Measurements from ENCODE around the gene ZSWIM4. TPM values are rescaled to one million over a fixed set of nuclear protein-coding genes. Genes with fewer than 3 reads are reported as not detected.
A peak's percentile ranks its signal among the peaks of the same experiment; 100 is the strongest.
"Not testable (repeated sequence)": the region's sequence is repeated elsewhere in the genome, so short reads cannot be mapped to it uniquely, and the experiment has no call there.

Gene ZSWIM4
- total RNA-seq, 2 donors from 2014 or later = 5.4 to 10.6 TPM

DNA sequence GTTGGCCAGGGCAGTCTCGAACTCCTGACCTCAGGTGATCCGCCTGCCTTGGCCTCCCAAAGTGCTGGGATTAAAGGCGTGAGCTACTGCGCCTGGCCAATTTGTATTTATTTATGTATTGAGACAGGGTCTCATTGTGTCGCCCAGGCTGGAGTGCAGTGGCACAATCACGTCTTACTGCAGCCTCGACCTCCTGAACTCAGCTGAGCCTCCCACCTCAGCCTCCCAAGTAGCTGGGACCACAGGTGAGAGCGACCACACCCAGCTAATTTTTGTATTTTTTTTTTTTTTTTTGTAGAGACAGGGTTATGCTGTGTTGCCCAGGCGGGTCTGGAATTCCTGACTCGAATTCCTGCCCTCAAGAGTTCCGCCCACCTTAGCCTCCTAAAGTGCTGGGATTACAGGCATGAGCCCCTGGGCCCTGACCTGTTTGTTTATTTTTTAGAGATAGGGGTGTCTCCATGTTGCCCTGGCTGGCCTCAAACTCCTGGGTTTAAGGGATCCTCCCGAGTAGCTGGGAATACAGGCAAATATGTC is 57.0 kb downstream of the ZSWIM4 start:
- ATAC-seq (replicated peaks); H3K9me3 Mint-ChIP-seq; H3K27ac Mint-ChIP-seq; H3K27me3 Mint-ChIP-seq; H3K4me1 Mint-ChIP-seq; H3K4me3 Mint-ChIP-seq; H3K36me3 Mint-ChIP-seq (ENCODE audit: low read depth): not testable (repeated sequence)

- no peaks in the 10 kb centered on the region for H3K9me3 Mint-ChIP-seq
- no peak overlapping the region for H3K4me3 Mint-ChIP-seq
- H3K27ac Mint-ChIP-seq = no peak overlapping the region
- H3K36me3 Mint-ChIP-seq (ENCODE audit: low read depth) = no peaks in the 10 kb centered on the region
- no peak for ATAC-seq (replicated peaks)
- H3K27me3 Mint-ChIP-seq = no peaks in the 10 kb centered on the region
- peaks cover 8% of the 10 kb centered on the region for H3K4me1 Mint-ChIP-seq
These were observed 61.3 kb downstream of the ZSWIM4 start for GRCh38 chr19:13856497-13856896.

DNA sequence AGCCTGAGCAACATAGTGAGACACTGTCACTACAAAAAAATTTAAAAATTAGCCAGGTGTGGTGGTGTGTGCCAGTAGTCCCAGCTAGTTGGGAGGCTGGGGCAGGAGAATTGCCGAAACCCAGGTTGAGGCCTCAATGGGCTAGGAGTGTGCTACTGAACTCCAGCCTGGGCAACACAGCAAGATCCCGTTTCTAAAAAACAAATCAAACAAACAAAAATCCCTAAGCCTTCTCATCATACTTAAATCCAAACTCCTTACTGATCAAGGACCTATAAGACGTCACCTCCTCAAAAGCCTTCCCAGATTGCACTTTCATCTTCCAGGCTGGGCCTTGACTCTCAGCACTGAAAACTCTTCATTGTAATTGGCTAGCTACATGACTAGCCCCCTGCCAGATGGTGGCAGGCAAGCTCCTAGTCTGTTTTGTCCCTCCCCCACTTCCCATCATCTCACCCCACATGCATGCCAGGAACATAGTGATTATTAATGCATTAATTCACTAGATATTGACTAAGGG is 64.2 kb downstream of the ZSWIM4 start:
- Mint-ChIP-seq H3K4me1 (peaks cover 21% of the 10 kb centered on the region), H3K27ac (peak overlapping the region; percentile 73), H3K9me3 (no peaks in the 10 kb centered on the region), H3K27me3 (peaks cover 6% of the 10 kb centered on the region), H3K4me3 (peak overlapping the region; percentile 98), H3K36me3 (ENCODE audit: low read depth) (peaks cover 10% of the 10 kb centered on the region)
- no peak for ATAC-seq (replicated peaks)

DNA sequence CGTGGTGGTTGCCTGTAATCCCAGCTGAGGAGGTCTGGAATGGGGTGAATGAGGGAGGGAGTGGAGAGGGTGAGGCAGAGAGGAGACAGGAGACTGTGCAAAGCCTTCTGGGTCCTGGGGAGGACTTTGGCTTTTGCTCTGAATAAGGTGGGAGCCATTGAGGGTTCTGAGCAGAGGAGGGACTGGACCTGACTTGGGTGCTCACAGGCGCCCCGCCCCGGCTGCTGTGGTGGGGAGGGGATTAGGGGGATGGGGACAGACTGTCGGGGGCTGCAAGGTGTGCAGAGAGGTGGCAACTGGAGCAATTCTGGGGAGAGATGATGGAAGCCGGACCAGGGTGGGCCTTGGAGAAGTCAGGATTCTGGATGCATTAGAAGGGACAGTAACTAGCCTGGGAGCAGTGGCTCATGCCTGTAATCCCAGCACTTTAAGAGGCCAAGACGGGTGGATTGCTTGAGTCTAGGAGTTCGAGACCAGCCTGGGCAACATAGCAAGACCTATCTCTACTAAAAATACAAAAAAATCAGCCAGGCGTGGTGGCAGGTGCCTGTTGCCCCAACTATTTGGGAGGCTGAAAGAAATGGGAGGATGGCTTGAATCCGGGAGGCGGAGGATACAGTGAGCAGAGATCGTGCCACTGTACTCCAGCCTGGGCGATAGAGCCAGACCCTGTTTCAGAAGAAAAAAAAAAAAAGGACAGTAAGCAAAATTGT is 65.6 kb downstream of the ZSWIM4 start:
- Mint-ChIP-seq H3K4me1 (peaks cover 25% of the 10 kb centered on the region), H3K36me3 (ENCODE audit: low read depth) (peaks cover 13% of the 10 kb centered on the region), H3K9me3 (no peaks in the 10 kb centered on the region), H3K27me3 (peaks cover 9% of the 10 kb centered on the region), H3K4me3 (peak overlapping the region; percentile 98), H3K27ac (peak overlapping the region; percentile 99)
- no peak for ATAC-seq (replicated peaks)

GRCh38 chr19:13861392-13861713 is 66.1 kb downstream of the ZSWIM4 start:
- Mint-ChIP-seq H3K4me3 (peak overlapping the region; percentile 98), H3K27me3 (peaks cover 12% of the 10 kb centered on the region), H3K36me3 (ENCODE audit: low read depth) (peaks cover 16% of the 10 kb centered on the region), H3K4me1 (peaks cover 27% of the 10 kb centered on the region), H3K9me3 (no peaks in the 10 kb centered on the region), H3K27ac (peak overlapping the region; percentile 99)
- peak; percentile 18 for ATAC-seq (replicated peaks)

DNA sequence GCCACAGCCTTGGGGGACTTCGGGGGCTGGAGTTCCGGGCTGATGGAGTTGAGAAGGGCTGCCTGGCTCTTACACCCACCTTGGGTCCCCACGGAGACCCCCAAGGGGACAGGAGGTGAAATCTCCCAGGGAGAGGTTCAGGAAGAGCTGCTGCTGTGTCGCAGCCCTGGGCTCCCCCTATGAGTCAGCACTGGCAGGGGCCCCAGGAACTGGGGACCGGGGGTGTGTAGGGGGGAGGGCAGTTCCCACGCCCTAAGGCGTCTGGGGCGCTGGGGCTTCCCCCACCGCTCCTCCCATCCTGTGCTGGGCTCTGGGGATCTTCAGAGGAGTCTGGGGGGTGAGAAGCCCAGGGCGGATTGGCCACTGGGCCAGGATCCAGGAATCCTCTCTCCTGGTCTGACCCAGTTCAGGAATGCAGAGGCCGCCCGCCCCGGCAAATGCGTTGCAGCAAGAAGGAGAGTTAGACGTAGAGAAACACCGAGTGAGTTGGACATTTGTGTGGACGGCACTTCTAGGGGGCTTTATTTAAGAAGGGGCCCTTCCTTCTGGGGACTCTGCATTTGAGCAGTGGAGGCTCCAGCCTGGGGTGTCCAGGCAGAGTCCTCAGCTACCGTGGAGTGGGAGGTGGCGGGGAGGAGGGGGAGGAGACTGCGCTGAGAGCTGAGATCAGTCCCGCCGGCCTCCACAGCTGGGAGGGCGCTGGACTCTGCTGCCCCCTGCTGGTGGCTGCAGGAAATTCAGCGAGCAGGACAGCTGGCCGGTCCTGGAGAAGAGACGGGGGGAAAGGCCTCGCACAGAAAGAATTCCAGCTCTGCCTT is 66.7 kb downstream of the ZSWIM4 start:
- ATAC-seq (replicated peaks) = peak; percentile 94
- H3K4me3 Mint-ChIP-seq = peak overlapping the region; percentile 98
- peak overlapping the region; percentile 99 for H3K27ac Mint-ChIP-seq
- H3K9me3 Mint-ChIP-seq = no peaks in the 10 kb centered on the region
- peaks cover 21% of the 10 kb centered on the region for H3K36me3 Mint-ChIP-seq (ENCODE audit: low read depth)
- peaks cover 17% of the 10 kb centered on the region for H3K27me3 Mint-ChIP-seq
- peaks cover 32% of the 10 kb centered on the region for H3K4me1 Mint-ChIP-seq

DNA sequence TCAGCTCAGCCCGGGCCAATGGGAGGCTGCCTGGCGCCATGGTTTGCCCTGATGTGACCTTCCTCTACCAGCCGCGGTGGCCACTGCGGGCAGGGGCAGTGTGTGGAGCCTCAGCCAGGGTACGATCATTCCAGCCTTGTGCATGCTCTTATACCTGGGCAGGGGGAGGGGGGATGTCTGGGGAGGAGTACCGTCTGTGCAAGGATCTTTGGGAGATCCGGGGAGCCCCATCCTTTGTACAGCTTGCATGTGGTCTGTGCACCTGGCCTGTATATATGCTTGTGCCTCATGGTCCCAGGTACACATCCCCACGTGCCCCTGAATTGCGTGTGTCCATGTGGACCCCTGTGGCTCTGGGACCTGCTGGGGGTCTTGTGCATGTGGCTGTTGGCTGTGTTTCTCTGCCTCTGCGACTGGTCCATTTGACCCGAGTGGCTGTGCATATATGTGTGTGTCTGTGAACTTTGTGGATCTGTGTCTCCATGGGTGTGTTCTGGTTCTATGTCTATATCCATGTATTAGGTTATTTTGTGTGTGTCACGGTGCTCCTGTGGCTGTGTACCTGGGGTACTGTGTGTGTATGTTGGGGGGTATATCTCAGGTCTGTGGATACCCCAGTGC is 68.9 kb downstream of the ZSWIM4 start:
- no peak overlapping the region for H3K27ac Mint-ChIP-seq
- H3K36me3 Mint-ChIP-seq (ENCODE audit: low read depth) = peaks cover 21% of the 10 kb centered on the region
- peaks cover 32% of the 10 kb centered on the region for H3K4me1 Mint-ChIP-seq
- H3K4me3 Mint-ChIP-seq = peak overlapping the region; percentile 98
- H3K9me3 Mint-ChIP-seq = no peaks in the 10 kb centered on the region
- no peak for ATAC-seq (replicated peaks)
- peaks cover 22% of the 10 kb centered on the region for H3K27me3 Mint-ChIP-seq

DNA sequence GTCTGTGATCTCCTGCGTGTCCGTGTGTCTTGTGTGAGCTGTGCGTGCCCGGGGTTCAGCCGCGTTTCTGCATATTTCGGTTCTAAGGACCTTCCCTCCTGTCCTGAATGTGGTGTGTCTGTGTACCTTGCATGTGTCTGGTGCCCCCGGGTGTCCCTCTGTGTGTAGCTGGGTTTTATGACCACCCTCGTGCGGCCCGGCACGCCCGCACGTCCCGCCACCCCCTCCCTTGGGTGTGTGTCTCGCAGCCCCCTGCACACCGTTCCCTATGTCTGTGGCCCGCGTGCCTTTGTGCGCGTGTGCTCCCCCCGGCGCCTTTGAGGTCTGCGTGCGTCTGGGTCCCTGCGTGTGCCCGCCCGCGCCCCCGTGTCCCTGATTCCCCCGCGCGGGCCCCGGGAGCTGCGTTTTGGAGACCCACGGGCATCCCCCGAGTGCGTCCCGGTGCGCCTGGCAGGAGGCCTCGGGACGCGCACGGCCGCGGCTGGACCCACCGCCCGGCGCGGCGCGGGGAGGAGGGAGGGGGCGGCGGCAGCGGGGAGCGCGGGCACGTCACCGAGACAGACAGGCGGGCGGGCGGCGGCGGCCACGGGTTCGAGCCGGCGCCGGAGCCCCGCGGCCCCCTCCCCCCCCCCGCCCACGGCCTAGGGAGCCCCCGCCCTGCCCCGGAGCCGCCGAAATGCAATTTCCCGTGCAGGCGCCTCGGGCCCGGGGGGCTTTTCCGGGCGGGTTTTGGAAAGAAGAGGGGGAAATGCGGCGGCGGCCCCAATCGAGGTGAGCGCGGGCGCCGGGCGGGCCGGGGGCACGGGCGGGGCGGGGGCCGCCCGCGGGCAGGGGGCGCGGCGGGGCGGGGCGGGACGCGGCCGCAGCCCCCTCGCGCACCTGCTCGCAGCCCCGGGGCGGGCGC is 69.7 kb downstream of the ZSWIM4 start:
- Mint-ChIP-seq H3K27me3 (peaks cover 22% of the 10 kb centered on the region), H3K9me3 (no peaks in the 10 kb centered on the region), H3K4me3 (peak overlapping the region; percentile 98), H3K36me3 (ENCODE audit: low read depth) (peaks cover 21% of the 10 kb centered on the region), H3K4me1 (peaks cover 26% of the 10 kb centered on the region), H3K27ac (no peak overlapping the region)
- ATAC-seq (replicated peaks) = no peak

GRCh38 chr19:13865571-13866462 is 70.6 kb downstream of the ZSWIM4 start:
- ATAC-seq (replicated peaks) = no peak
- peak overlapping the region; percentile 69 for H3K4me3 Mint-ChIP-seq
- no peaks in the 10 kb centered on the region for H3K9me3 Mint-ChIP-seq
- peaks cover 22% of the 10 kb centered on the region for H3K27me3 Mint-ChIP-seq
- peaks cover 26% of the 10 kb centered on the region for H3K4me1 Mint-ChIP-seq
- H3K36me3 Mint-ChIP-seq (ENCODE audit: low read depth) = peaks cover 21% of the 10 kb centered on the region
- no peak overlapping the region for H3K27ac Mint-ChIP-seq

DNA sequence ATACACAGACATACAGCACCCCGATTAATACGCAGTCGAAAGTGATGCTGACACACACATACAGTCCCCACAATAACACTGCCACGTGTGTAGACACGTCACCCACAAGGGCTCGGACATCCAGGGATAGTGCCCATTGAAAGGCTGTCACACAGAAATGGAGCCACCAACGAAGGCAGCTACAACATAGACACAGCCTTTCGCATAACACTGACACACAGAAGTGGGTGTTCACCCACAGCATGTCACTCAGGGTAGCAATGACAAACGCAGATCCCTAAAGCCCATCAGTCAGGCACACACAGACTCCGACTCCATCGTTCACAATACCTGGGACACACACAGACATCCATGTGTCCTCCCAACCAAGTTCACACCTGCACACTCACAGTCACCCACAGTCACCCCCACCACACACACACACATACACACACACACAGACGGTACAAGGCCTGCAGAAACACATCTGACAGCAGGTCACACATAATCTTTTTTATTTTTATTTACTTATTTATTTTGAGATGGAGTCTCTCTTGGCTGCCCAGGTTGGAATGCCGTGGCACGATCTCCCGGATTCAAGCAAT is 71.3 kb downstream of the ZSWIM4 start:
- no peaks in the 10 kb centered on the region for H3K9me3 Mint-ChIP-seq
- peaks cover 21% of the 10 kb centered on the region for H3K36me3 Mint-ChIP-seq (ENCODE audit: low read depth)
- peaks cover 23% of the 10 kb centered on the region for H3K4me1 Mint-ChIP-seq
- H3K27ac Mint-ChIP-seq = peak overlapping the region; percentile 15
- H3K4me3 Mint-ChIP-seq = peak overlapping the region; percentile 69
- ATAC-seq (replicated peaks) = no peak
- H3K27me3 Mint-ChIP-seq = peaks cover 22% of the 10 kb centered on the region

DNA sequence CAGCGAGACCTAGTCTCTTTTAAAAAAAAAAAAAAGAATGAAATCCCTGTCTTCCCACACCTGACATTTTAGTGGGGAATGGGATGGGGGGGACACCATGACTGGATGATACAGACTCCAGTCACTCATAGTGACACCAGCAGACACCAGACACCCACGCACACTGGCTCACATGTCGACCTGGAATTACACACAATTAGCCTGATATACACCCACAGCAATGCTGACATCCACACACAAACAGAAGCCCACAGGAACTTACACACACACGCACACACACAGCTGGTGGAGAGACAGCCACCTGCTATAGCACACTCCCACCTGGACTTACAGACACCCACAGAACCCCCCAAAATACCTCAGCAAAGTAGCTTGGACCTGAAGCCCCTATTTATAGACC is 73.4 kb downstream of the ZSWIM4 start:
- peaks cover 22% of the 10 kb centered on the region for H3K27me3 Mint-ChIP-seq
- peaks cover 16% of the 10 kb centered on the region for H3K36me3 Mint-ChIP-seq (ENCODE audit: low read depth)
- no peak for ATAC-seq (replicated peaks)
- H3K4me3 Mint-ChIP-seq = no peak overlapping the region
- H3K9me3 Mint-ChIP-seq = no peaks in the 10 kb centered on the region
- peaks cover 18% of the 10 kb centered on the region for H3K4me1 Mint-ChIP-seq
- no peak overlapping the region for H3K27ac Mint-ChIP-seq

- peaks cover 12% of the 10 kb centered on the region for H3K36me3 Mint-ChIP-seq (ENCODE audit: low read depth)
- H3K4me3 Mint-ChIP-seq = no peak overlapping the region
- H3K9me3 Mint-ChIP-seq = no peaks in the 10 kb centered on the region
- no peak for ATAC-seq (replicated peaks)
- no peak overlapping the region for H3K27ac Mint-ChIP-seq
- peaks cover 12% of the 10 kb centered on the region for H3K4me1 Mint-ChIP-seq
- peaks cover 19% of the 10 kb centered on the region for H3K27me3 Mint-ChIP-seq
These were observed 74.0 kb downstream of the ZSWIM4 start for GRCh38 chr19:13869281-13869680.

DNA sequence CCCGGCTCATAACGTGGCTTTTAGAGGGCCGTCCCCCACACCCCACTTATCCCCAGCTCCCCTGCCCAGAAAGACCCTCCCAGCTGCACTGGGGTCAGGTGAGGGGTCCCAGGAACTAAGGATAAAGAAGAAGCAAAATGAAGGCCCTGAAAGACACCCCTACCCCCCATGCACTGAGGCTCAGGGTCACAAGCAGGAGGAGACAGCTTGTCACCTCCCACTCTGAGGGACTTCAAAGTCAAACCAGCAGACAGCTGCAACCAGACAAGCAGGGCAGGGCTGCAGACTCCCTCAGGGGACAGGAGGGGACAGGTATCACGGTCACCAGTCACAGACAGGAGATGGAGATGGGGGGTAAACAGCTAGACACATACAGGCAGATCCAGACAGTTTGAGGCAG is 75.6 kb downstream of the ZSWIM4 start:
- H3K4me3 Mint-ChIP-seq = no peak overlapping the region

More for the DNA sequence above, 75.6 kb downstream of the ZSWIM4 start:
- Mint-ChIP-seq H3K4me1 (peaks cover 7% of the 10 kb centered on the region), H3K27ac (no peak overlapping the region), H3K36me3 (ENCODE audit: low read depth) (peaks cover 8% of the 10 kb centered on the region), H3K27me3 (peaks cover 16% of the 10 kb centered on the region), H3K9me3 (no peaks in the 10 kb centered on the region)
- ATAC-seq (replicated peaks) = no peak
